AML-193 (cell line): ENCODE results near the gene ARHGEF17.

ENCODE experiments used
- DNase-seq, 2 experiments: peaks; one replicate each; lab custom pipeline; 2025; lab: John Stamatoyannopoulos, UW

The ARHGEF17 gene

DNA sequence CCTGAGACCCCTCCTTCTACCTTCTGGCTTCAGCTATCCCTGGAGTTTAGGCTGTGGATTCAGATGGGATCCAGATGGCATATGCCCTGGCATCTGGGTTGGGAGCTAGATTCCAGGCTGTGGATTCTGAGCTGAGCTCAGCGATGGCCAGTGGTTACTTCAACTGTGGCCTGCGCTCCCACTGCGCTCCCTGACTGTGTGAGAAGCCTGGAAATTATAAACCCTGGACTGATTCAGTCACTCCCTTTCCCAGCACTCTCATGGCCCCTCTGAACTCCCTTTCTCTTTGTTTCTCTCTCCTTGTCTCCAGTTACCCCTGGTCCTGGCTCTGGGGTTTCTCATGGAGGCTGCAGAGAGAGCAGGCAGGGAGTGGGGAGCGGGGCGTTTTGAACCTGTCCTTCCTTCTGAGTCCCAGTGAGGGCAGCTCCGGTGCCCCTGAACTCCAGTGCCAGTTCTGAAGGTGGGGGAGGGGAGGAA is 4.8 kb downstream of the ARHGEF17 start:
- no peak for DNase-seq

DNA sequence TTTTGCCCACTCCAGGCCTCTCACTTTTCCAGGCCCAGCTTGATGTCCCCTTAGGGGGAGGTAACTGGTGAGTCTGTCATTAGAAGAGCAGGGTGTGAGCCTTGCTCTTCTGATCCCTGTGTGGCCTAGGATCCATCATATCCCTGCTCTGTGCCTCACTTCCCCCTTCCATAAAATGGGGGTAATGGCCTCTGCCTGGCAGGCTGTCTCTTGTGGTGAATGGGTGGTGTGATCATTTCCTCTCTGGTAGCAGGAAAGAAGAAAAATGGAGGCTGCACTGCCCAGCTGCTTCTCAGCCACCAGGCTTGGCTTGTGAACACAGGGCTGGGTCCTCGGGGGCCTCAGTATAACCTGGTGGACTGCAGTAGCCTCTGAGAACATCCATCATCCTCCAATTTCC is 5.6 kb downstream of the ARHGEF17 start:
- peak; percentile 24 to 59 for DNase-seq

- DNase-seq: no peak
Observed at GRCh38 chr11:73314117-73314961, 6.3 kb downstream of the ARHGEF17 start.

DNA sequence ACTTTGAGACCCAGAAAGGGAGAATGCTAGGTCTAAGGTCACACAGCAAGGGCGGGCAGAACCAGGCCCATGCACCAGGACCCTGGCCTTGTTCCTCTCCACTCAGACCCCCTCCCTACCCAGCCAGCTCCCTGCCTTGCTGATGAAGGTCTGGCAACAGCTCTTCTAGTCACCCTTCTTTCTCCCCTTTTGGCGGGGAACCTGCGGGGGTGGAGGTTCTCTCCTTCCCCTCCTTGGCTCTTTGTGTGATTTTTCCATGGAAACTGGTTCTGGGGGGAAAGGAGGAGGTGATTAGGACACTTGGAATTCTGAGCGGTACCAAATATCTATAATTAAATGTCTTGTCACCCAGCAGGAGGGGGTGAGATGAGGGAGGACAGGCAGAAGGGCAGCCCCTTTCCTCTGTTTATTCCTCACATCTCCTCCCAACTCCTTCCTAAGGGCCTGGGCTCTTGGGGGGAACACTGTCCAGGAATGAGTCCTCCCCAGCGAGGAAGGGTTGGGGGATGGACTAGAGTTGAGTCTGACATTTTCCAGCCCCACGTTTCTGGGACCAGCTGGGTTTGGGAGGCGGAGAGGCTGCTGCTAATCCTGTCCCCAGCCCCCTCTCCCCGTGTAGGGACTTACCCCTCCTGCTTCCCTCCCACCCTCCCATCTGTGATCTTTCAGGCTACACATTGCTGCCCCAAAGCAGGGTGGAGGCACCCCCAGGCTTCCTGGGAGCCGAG is 7.4 kb downstream of the ARHGEF17 start:
- DNase-seq: no peak

DNA sequence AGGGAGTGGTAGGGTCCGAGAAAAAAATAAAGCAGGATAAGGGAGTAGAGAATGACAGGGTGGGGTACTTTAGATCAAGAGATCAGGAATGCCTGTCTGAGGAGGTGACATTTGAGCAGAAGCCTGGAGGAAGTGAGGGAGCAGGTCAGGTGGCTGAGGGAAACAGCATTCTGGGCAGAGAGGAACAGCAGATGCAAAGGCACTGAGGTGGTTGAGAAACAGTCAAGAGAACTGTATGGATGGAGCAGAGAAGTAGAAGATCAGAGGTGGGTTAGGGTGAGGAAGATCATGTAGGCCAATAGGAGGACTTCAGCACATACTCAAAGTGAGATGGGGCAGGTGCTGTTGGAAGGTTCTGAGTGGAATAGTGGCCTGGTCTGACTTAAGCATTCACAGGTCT is 8.3 kb downstream of the ARHGEF17 start:
- DNase-seq: no peak

GRCh38 chr11:73317373-73317772 is 9.3 kb downstream of the ARHGEF17 start:
- no peak for DNase-seq

- no peak for DNase-seq
Observed at GRCh38 chr11:73317803-73318202, 9.7 kb downstream of the ARHGEF17 start.

DNA sequence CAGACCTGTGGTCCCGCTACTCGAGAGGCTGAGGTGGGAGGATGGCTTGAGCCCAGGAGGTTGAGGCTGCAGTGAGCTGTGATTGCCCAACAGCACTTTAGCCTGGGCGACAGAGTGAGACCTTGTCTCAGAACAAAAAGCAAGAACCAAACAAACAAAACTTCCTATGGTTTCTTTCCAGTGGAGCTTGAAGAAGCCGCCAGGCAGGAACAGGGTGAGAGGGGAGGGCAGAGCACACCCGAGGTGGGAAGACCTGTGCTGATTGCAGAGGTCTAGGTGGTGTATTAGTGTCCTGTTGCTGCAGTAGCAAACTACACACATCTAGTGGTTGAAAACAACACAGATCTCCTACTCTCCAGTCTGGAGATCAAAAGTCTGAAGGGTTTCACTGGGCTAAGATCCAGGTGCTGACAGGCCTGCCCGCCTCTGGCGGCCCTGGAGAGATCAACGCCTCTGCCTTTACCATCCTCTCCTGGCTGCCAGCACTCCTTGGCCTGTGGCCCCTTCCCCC is 10.5 kb downstream of the ARHGEF17 start:
- no peak for DNase-seq

DNA sequence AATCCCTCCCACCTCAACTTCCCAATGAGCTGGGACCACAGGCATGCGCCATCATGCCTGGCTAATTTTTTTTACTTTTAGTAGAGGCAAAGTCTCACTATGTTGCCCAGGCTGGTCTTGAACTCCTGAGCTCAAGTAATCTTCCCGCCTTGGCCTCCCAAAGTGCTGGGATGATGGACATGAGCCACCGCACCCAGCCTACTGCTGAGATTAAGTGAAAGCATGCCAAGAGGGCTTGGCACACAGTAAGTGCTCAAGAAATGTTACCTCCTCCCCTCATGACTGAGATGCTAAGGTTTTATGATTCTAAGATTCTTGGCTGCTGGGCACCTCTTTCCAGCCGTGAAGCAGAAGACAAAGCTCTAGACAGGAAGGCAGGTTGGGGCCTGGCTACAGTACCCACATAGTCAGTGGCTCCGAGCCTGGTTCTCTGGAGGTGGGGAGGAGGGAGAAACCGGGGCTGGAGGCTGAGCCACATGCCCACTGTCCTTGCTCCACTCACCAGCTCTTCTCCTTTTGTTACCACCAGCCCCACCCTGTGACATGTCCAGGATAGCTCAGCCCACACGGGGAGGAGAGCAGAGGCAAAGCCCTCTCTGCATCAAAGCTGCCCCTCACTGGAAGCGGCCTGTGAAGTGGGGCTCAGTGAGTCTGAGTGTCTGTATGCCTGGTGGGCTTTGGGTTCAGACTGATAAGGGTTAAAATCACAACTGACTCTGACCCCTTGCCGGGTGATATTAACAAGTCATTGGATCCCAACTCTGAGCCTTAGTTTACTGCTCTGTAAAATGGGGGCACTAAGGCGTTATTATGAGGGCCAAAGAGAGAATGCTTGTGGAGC is 12.9 kb downstream of the ARHGEF17 start:
- DNase-seq: no peak

- DNase-seq: no peak
Observed at GRCh38 chr11:73321604-73322381, 13.7 kb downstream of the ARHGEF17 start.

GRCh38 chr11:73322382-73323306 is 14.6 kb downstream of the ARHGEF17 start:
- no peak for DNase-seq

GRCh38 chr11:73323464-73323863 is 15.4 kb downstream of the ARHGEF17 start:
- DNase-seq: no peak

GRCh38 chr11:73324116-73324515 is 16.0 kb downstream of the ARHGEF17 start:
- DNase-seq: no peak

DNA sequence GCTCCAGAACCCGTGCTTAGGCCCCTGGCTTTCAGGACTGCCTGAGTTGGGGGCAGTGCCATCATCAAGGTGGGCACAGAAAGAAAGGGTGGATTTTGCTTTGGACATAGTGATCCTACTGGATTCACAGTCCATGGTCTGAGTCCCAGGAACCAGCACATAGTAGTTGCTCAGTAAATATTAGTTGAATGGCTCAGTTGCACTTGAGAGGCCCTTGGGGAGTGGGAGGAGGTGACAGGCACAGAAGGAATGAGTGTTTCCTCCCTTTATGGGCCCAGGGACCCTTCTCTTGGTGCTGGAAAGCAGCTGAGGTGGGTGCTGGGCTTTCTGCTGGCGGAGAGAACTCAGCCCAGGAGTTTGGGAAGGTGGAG is 16.6 kb downstream of the ARHGEF17 start:
- no peak for DNase-seq

GRCh38 chr11:73325036-73325981 is 17.2 kb downstream of the ARHGEF17 start:
- no peak for DNase-seq

DNA sequence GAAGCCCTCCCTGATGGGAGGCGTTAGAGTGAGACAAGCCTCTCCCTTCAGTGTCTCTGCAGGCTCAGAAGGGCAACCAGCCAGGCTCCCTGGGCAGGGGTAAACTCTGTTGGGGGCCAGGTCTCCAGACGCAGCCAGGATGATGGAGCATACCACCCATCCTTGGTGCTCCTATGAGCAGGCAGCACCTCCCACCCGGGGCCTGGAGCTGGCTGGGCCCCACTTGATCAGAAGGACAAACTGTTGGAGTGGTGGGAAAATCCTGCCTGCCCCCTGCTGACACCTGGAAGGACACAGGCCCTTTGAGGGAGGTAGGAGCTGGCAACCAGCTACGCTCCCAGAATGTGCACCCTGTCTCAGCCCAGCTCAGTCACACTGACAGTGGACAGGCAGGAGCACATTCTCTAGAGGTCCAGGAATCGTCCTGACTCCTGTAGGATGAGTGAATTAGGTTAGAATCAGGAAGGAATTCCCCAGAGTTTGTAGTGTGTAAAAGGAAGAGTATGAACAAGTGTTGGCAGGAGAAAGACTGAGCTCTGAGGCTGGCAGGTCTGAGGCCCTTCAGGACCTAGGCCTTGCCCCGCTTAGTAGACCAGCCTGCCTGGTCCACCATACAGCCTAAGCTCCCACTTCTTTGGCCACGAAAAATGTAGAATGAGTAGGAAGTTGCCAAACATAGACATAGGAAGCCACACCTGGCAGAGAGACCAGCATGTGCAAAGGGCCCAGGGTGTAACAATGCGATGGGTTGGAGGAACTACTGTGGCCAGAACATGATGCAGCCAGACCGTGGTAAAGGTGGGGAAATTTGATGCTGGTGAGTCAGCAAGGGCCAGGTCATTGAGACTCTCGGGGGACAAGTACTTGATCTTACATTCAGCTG is 19.1 kb downstream of the ARHGEF17 start:
- DNase-seq: peak in 1 of 2 experiments; percentile 20

DNA sequence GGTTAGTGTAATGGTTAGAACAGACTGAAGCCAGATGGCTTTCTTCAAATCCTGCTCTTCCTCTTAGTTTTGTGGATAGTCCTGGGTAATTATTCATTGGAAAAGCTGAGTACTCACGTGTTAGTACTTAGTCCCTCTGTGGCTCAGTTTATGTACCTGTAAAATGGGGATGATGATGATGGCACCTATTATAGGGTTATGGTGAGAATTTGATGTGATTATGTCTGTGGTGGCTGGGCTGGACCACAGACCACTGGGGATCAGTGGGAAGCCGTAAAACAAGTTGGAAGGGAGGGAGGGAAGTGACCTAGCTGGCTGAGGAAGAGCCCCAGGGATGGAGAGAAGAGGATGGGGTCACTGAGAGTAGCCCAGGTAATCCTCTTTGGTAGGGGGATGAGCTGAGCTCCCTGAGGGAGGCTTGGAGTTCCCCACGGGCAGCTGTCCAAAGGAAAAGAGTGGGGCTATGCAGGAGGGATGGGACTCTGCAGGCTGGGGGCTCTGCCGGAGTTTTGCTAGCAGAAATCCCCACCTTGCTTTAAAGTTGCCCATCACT is 19.8 kb downstream of the ARHGEF17 start:
- no peak for DNase-seq
